Common myeloid progenitor, CD34-positive (primary cell): ENCODE data around the gene ULBP2.
A peak's percentile ranks its signal among the peaks of the same experiment; 100 is the strongest.
"Not testable (repeated sequence)": the region's sequence is repeated elsewhere in the genome, so short reads cannot be mapped to it uniquely, and the experiment has no call there.

Experiments used
- CTCF ChIA-PET: fragments of 350-600 bp; sonication (Branson Sonifier 250); formaldehyde crosslinking; loops from one replicate; lab custom pipeline; 2021; ENCODE audit warnings: antibody characterized with exemption; lab: Charles Lee
- POLR2A ChIA-PET: fragments of 350-600 bp; sonication (Branson Sonifier 250); formaldehyde crosslinking; loops from one replicate; lab custom pipeline; 2021; ENCODE audit warnings: antibody characterized with exemption; lab: Charles Lee
- DNase-seq, 3 donors: peaks; one replicate each; pipeline versions ENCODE4 v3.0.0 to v3.0.0-alpha.2; 2013
- H3K27ac ChIP-seq, 2 experiments: 1 replicate in 1 of 2; 2 replicates in 1 of 2; pipeline ENCODE4 v1.7.0; 2013; ENCODE audit warnings: inconsistent platforms in 2 of 2, low read length in 2 of 2, mild to moderate bottlenecking in 2 of 2, low read depth in 1 of 2, moderate library complexity in 1 of 2; ENCODE audit not compliant: severe bottlenecking in 2 of 2, insufficient read depth in 1 of 2, poor library complexity in 1 of 2
- H3K27me3 ChIP-seq, 5 experiments: replicated peaks in 2 of 5; 1 replicate in 3 of 5; 2 replicates in 2 of 5; pipeline versions ENCODE4 v1.6.1 to v1.7.0; 2013; ENCODE audit warnings: low read length in 4 of 5, mild to moderate bottlenecking in 2 of 5, moderate library complexity in 2 of 5, inconsistent platforms in 1 of 5; ENCODE audit not compliant: insufficient read depth in 5 of 5, control insufficient read depth in 4 of 5
- H3K36me3 ChIP-seq, 4 experiments: 1 replicate in 2 of 4; 2 replicates in 2 of 4; pipeline versions ENCODE4 v1.6.1 to v1.7.0; 2013; ENCODE audit warnings: low read length in 3 of 4, control low read depth in 1 of 4, mild to moderate bottlenecking in 1 of 4; ENCODE audit not compliant: control insufficient read depth in 4 of 4, insufficient read depth in 4 of 4
- H3K4me1 ChIP-seq, 4 experiments: 1 replicate in 3 of 4; 2 replicates in 1 of 4; pipeline versions ENCODE4 v1.6.1 to v1.7.1; 2013; ENCODE audit warnings: low read length in 3 of 4, mild to moderate bottlenecking in 3 of 4, control low read depth in 1 of 4, inconsistent platforms in 1 of 4, moderate library complexity in 1 of 4; ENCODE audit not compliant: control insufficient read depth in 4 of 4, insufficient read depth in 4 of 4; ENCODE audit errors: control extremely low read depth in 1 of 4
- H3K4me3 ChIP-seq, 7 experiments: 1 replicate in 4 of 7; 2 replicates in 3 of 7; pipeline versions ENCODE4 v1.5.1 to v1.7.0; 2013; ENCODE audit warnings: mild to moderate bottlenecking in 7 of 7, low read length in 6 of 7, moderate library complexity in 6 of 7, inconsistent platforms in 2 of 7, low read depth in 2 of 7, control low read depth in 1 of 7; ENCODE audit not compliant: insufficient read depth in 4 of 7, control insufficient read depth in 1 of 7; ENCODE audit errors: extremely low read depth in 1 of 7
- H3K9me3 ChIP-seq, 5 experiments: 1 replicate in 4 of 5; 2 replicates in 1 of 5; pipeline versions ENCODE4 v1.6.1 to v1.7.1; 2013; ENCODE audit warnings: low read length in 4 of 5, mild to moderate bottlenecking in 2 of 5, inconsistent platforms in 1 of 5, low read depth in 1 of 5, moderate library complexity in 1 of 5; ENCODE audit not compliant: control insufficient read depth in 4 of 5, insufficient read depth in 2 of 5; ENCODE audit errors: control extremely low read depth in 1 of 5
- WGBS: methylation state at CpG from one replicate; pipeline ENCODE4 v1.1.5; 2013; ENCODE audit not compliant: insufficient coverage; 5-methylcytosine and 5-hydroxymethylcytosine counted together

Gene ULBP2

GRCh38 chr6:149985481-149985937, 43.7 kb downstream of the ULBP2 start:
- WGBS, result 30% methylated on average over 4 of the region's 5 CpGs
- H3K9me3 ChIP-seq, result peaks cover 0 to 21% (median 14%) of the 10 kb centered on the region in 5 experiments
- no peak overlapping the region for H3K27ac ChIP-seq
- CTCF ChIA-PET, result interaction anchor here (1.5 kb wide), 1 partner anchor 33 kb away, joined by 4 read pairs; no protein-coding TSS in a partner anchor
- no peak overlapping the region for H3K4me3 ChIP-seq
- POLR2A ChIA-PET, result no interaction called here
- peaks cover 27 to 92% (median 61%) of the 10 kb centered on the region in 5 experiments for H3K27me3 ChIP-seq
- no peaks in the 10 kb centered on the region for H3K36me3 ChIP-seq
- H3K4me1 ChIP-seq, result peaks cover 0 to 10% (median 6%) of the 10 kb centered on the region in 4 experiments
- no peak for DNase-seq

- Histone ChIP-seq H3K4me3 (no peak overlapping the region), H3K4me1 (peaks cover 2 to 19% (median 10%) of the 10 kb centered on the region in 4 experiments), H3K9me3 (peaks cover 0 to 21% (median 14%) of the 10 kb centered on the region in 5 experiments), H3K27ac (no peak overlapping the region), H3K27me3 (peaks cover 38 to 93% (median 77%) of the 10 kb centered on the region in 5 experiments), H3K36me3 (no peaks in the 10 kb centered on the region)
- DNase-seq, result no peak
- WGBS, result 50% methylated on average over 1 of the region's 2 CpGs
- POLR2A ChIA-PET, result no interaction called here
- CTCF ChIA-PET, result interaction anchor here (1.1 to 1.2 kb wide), 2 partner anchors 21 to 28 kb away, joined by 3 to 5 read pairs; no protein-coding TSS in a partner anchor
Measured at GRCh38 chr6:149987602-149988107, 45.8 kb downstream of the ULBP2 start.

- ChIA-PET CTCF (interaction anchor here (1.2 kb wide), 1 partner anchor 29 kb away, joined by 5 read pairs; no protein-coding TSS in a partner anchor), POLR2A (no interaction called here)
- Histone ChIP-seq H3K27ac (no peak overlapping the region), H3K27me3 (peaks cover 46 to 95% (median 73%) of the 10 kb centered on the region in 5 experiments), H3K4me3 (no peak overlapping the region), H3K4me1 (peaks cover 2 to 19% (median 10%) of the 10 kb centered on the region in 4 experiments), H3K36me3 (no peaks in the 10 kb centered on the region), H3K9me3 (peaks cover 0 to 21% (median 14%) of the 10 kb centered on the region in 5 experiments)
- 10% methylated on average over 7 of the region's 17 CpGs for WGBS
- no peak for DNase-seq
Measured at GRCh38 chr6:149988550-149989346, 46.9 kb downstream of the ULBP2 start.

- peaks cover 44 to 100% (median 74%) of the 10 kb centered on the region in 5 experiments for H3K27me3 ChIP-seq
- POLR2A ChIA-PET, result no interaction called here
- CTCF ChIA-PET, result no interaction called here
- peaks cover 0 to 20% (median 14%) of the 10 kb centered on the region in 5 experiments for H3K9me3 ChIP-seq
- WGBS, result 2% methylated on average over 26 of the region's 32 CpGs
- no peak for DNase-seq
- H3K36me3 ChIP-seq, result no peaks in the 10 kb centered on the region
- no peak overlapping the region for H3K27ac ChIP-seq
- H3K4me1 ChIP-seq, result peaks cover 2 to 19% (median 10%) of the 10 kb centered on the region in 4 experiments
- H3K4me3 ChIP-seq, result peak overlapping the region in 4 of 7 experiments; percentile 26 to 59 (median 48)
Measured at GRCh38 chr6:149990212-149990660, 48.4 kb downstream of the ULBP2 start.

- Histone ChIP-seq H3K27ac (no peak overlapping the region), H3K27me3 (peaks cover 40 to 100% (median 69%) of the 10 kb centered on the region in 5 experiments), H3K4me1 (peaks cover 2 to 19% (median 10%) of the 10 kb centered on the region in 4 experiments), H3K9me3 (peaks cover 0 to 19% (median 14%) of the 10 kb centered on the region in 5 experiments), H3K4me3 (peak overlapping the region in 5 of 7 experiments; percentile 26 to 59 (median 37)), H3K36me3 (no peaks in the 10 kb centered on the region)
- ChIA-PET CTCF (interaction anchor here (1.5 to 1.8 kb wide), 2 partner anchors 13 to 21 kb away, joined by 4 read pairs; no protein-coding TSS in a partner anchor), POLR2A (no interaction called here)
- WGBS, result 3% methylated on average over 31 of the region's 49 CpGs
- peak in 2 of 3 donors; percentile 26 to 47 for DNase-seq
Measured at GRCh38 chr6:149990661-149991471, 49.1 kb downstream of the ULBP2 start.

GRCh38 chr6:149991472-149991795, 49.6 kb downstream of the ULBP2 start:
- DNase-seq, result peak in 1 of 3 donors; percentile 32
- ChIA-PET CTCF (interaction anchor here (1.5 to 1.8 kb wide), 2 partner anchors 13 to 22 kb away, joined by 4 read pairs; no protein-coding TSS in a partner anchor), POLR2A (interaction anchor here (0.6 kb wide), 1 partner anchor 15 kb away, joined by 3 read pairs; no protein-coding TSS in a partner anchor)
- H3K36me3 ChIP-seq, H3K27ac ChIP-seq: not testable (repeated sequence)
- peak overlapping the region in 2 of 7 experiments; percentile 58 to 59 for H3K4me3 ChIP-seq
- WGBS, result no CpG with 5 or more reads among the region's 7 CpGs
- peaks cover 0 to 19% (median 14%) of the 10 kb centered on the region in 5 experiments for H3K9me3 ChIP-seq
- peaks cover 38 to 100% (median 66%) of the 10 kb centered on the region in 5 experiments for H3K27me3 ChIP-seq
- H3K4me1 ChIP-seq, result peaks cover 2 to 19% (median 10%) of the 10 kb centered on the region in 4 experiments
